ENCODE measurements around the gene ASB16. TPM values are rescaled to one million over a fixed set of nuclear protein-coding genes. Genes with fewer than 3 reads are reported as not detected.

The ASB16 gene
- total and polyA plus RNA-seq, 2 donors (not counting 1 experiment from before 2014, with no cell fraction given), result not detected

GRCh38 chr17:44191369-44191768 lies 20.9 kb downstream of the ASB16 start:
- 98% methylated on average over 4 of the region's 5 CpGs for WGBS (ENCODE audit: insufficient coverage)
- H3K4me2 ChIP-seq (replicated peaks; ENCODE audit: low read depth, low read length, poor library complexity, severe bottlenecking), result no peak overlapping the region
- no peak for ATAC-seq (ENCODE audit: low read depth)
- no peak overlapping the region for H3K27ac ChIP-seq (ENCODE audit: low read length in 2 of 2)
- H3K4me3 Mint-ChIP-seq, result no peak overlapping the region
- peaks cover 5 to 54% of the 10 kb centered on the region in 2 experiments for H3K36me3 ChIP-seq (replicated peaks in 1 of 2; ENCODE audit: control extremely low read depth in 1 of 2, control insufficient read depth in 1 of 2, extremely low read depth in 1 of 2, insufficient read depth in 2 of 2, low read length in 1 of 2)
- H3K79me2 ChIP-seq (ENCODE audit: control insufficient read depth, insufficient read depth, low read length), result peaks cover 46% of the 10 kb centered on the region
- intact Hi-C loops (cut with micrococcal nuclease), result no loop called here
- DNase-seq, result no peak
- no peaks in the 10 kb centered on the region for H3K9me3 ChIP-seq (ENCODE audit: control extremely low read depth in 1 of 3, control insufficient read depth in 2 of 3, insufficient read depth in 1 of 3, low read length in 2 of 3)
- peaks cover 18% of the 10 kb centered on the region for H4K20me1 ChIP-seq (ENCODE audit: control insufficient read depth, insufficient read depth, low read length, poor library complexity, severe bottlenecking)
- H3K9ac ChIP-seq (ENCODE audit: low read length), result no peak overlapping the region
- TF ChIP-seq EZH2 (IDR thresholded peaks at IDR 0.05; ENCODE audit: borderline replicate concordance, insufficient read depth, low read depth, low read length, poor library complexity, severe bottlenecking), result no peak
- TF ChIP-seq, protein P1, sequence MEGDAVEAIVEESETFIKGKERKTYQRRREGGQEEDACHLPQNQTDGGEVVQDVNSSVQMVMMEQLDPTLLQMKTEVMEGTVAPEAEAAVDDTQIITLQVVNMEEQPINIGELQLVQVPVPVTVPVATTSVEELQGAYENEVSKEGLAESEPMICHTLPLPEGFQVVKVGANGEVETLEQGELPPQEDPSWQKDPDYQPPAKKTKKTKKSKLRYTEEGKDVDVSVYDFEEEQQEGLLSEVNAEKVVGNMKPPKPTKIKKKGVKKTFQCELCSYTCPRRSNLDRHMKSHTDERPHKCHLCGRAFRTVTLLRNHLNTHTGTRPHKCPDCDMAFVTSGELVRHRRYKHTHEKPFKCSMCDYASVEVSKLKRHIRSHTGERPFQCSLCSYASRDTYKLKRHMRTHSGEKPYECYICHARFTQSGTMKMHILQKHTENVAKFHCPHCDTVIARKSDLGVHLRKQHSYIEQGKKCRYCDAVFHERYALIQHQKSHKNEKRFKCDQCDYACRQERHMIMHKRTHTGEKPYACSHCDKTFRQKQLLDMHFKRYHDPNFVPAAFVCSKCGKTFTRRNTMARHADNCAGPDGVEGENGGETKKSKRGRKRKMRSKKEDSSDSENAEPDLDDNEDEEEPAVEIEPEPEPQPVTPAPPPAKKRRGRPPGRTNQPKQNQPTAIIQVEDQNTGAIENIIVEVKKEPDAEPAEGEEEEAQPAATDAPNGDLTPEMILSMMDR (IDR thresholded peaks at IDR 0.05), result no peak
- no peak overlapping the region for H3K4me3 ChIP-seq (ENCODE audit: control extremely low read depth in 1 of 5, extremely low read depth in 1 of 5, insufficient read depth in 1 of 5, low read depth in 2 of 5, low read length in 4 of 5)
- H3K9me3 Mint-ChIP-seq (ENCODE audit: insufficient read depth), result no peaks in the 10 kb centered on the region
- H3K4me1 ChIP-seq (ENCODE audit: control insufficient read depth in 2 of 2, insufficient read depth in 2 of 2, low read length in 2 of 2), result peaks cover 12 to 14% of the 10 kb centered on the region in 2 donors
- H3K27me3 Mint-ChIP-seq, result no peaks in the 10 kb centered on the region
- no peaks in the 10 kb centered on the region for H3K27me3 ChIP-seq (replicated peaks in 1 of 4; ENCODE audit: control extremely low read depth in 1 of 4, control insufficient read depth in 3 of 4, insufficient read depth in 4 of 4, low read length in 3 of 4)
- POLR2A ChIA-PET, result interaction anchor here (0.6 to 1.0 kb wide), 3 partner anchors 8 to 47 kb away, joined by 3 to 5 read pairs (median 4); partner anchors contain the start of genes ATXN7L3 and UBTF
- peak overlapping the region; percentile 46 for H3K27ac Mint-ChIP-seq
- no peak overlapping the region for H2AFZ ChIP-seq (ENCODE audit: insufficient read depth, low read depth, low read length, poor library complexity, severe bottlenecking)
- peaks cover 24% of the 10 kb centered on the region for H3K4me1 Mint-ChIP-seq
- CTCF ChIA-PET, result no interaction called here

- Mint-ChIP-seq H3K4me1 (peaks cover 20% of the 10 kb centered on the region), H3K27ac (no peak overlapping the region), H3K4me3 (no peak overlapping the region), H3K9me3 (ENCODE audit: insufficient read depth) (no peaks in the 10 kb centered on the region), H3K27me3 (no peaks in the 10 kb centered on the region)
- Histone ChIP-seq H2AFZ (ENCODE audit: insufficient read depth, low read depth, low read length, poor library complexity, severe bottlenecking) (no peak overlapping the region), H3K4me2 (replicated peaks; ENCODE audit: low read depth, low read length, poor library complexity, severe bottlenecking) (no peak overlapping the region), H3K4me1 (ENCODE audit: control insufficient read depth in 2 of 2, insufficient read depth in 2 of 2, low read length in 2 of 2) (peaks cover 12 to 14% of the 10 kb centered on the region in 2 donors), H3K27me3 (replicated peaks in 1 of 4; ENCODE audit: control extremely low read depth in 1 of 4, control insufficient read depth in 3 of 4, insufficient read depth in 4 of 4, low read length in 3 of 4) (no peaks in the 10 kb centered on the region), H3K4me3 (ENCODE audit: control extremely low read depth in 1 of 5, extremely low read depth in 1 of 5, insufficient read depth in 1 of 5, low read depth in 2 of 5, low read length in 4 of 5) (no peak overlapping the region), H3K79me2 (ENCODE audit: control insufficient read depth, insufficient read depth, low read length) (peaks cover 51% of the 10 kb centered on the region), H3K36me3 (replicated peaks in 1 of 2; ENCODE audit: control extremely low read depth in 1 of 2, control insufficient read depth in 1 of 2, extremely low read depth in 1 of 2, insufficient read depth in 2 of 2, low read length in 1 of 2) (peaks cover 5 to 58% of the 10 kb centered on the region in 2 experiments), H3K9me3 (ENCODE audit: control extremely low read depth in 1 of 3, control insufficient read depth in 2 of 3, insufficient read depth in 1 of 3, low read length in 2 of 3) (no peaks in the 10 kb centered on the region), H4K20me1 (ENCODE audit: control insufficient read depth, insufficient read depth, low read length, poor library complexity, severe bottlenecking) (peaks cover 22% of the 10 kb centered on the region), H3K9ac (ENCODE audit: low read length) (no peak overlapping the region), H3K27ac (ENCODE audit: low read length in 2 of 2) (no peak overlapping the region)
- intact Hi-C loops (cut with micrococcal nuclease), result no loop called here
- ATAC-seq (ENCODE audit: low read depth), result no peak
- TF ChIP-seq EZH2 (IDR thresholded peaks at IDR 0.05; ENCODE audit: borderline replicate concordance, insufficient read depth, low read depth, low read length, poor library complexity, severe bottlenecking), result no peak
- TF ChIP-seq, protein P1 (IDR thresholded peaks at IDR 0.05), result no peak
- no peak for DNase-seq
- ChIA-PET CTCF (no interaction called here), POLR2A (no interaction called here)
- WGBS (ENCODE audit: insufficient coverage), result no CpG with 5 or more reads among the region's 7 CpGs
These were observed 21.5 kb downstream of the ASB16 start for GRCh38 chr17:44191941-44192496.

Data from B cell (primary cell).